ENCODE measurements around the gene SNTB2.

SNTB2 gene

GRCh38 chr16:69315486-69316311, 128.7 kb downstream of the SNTB2 start:
- in situ Hi-C loops (cut with MboI; ENCODE audit: low sequenced_read_pairs), result no loop called here

- in situ Hi-C loops (cut with MboI; ENCODE audit: low sequenced_read_pairs), result no loop called here
These were observed 129.7 kb downstream of the SNTB2 start for GRCh38 chr16:69316595-69317034.

- in situ Hi-C loops (cut with MboI; ENCODE audit: low sequenced_read_pairs), result no loop called here
These were observed 131.4 kb downstream of the SNTB2 start for GRCh38 chr16:69318177-69318910.

- in situ Hi-C loops (cut with MboI; ENCODE audit: low sequenced_read_pairs), result no loop called here
These were observed 131.9 kb downstream of the SNTB2 start for GRCh38 chr16:69318911-69319289.

GRCh38 chr16:69319381-69319780, 132.4 kb downstream of the SNTB2 start:
- in situ Hi-C loops (cut with MboI; ENCODE audit: low sequenced_read_pairs), result no loop called here

GRCh38 chr16:69319826-69320739, 133.1 kb downstream of the SNTB2 start:
- in situ Hi-C loops (cut with MboI; ENCODE audit: low sequenced_read_pairs), result no loop called here

GRCh38 chr16:69320740-69321073, 133.7 kb downstream of the SNTB2 start:
- in situ Hi-C loops (cut with MboI; ENCODE audit: low sequenced_read_pairs), result no loop called here

GRCh38 chr16:69321080-69321479, 134.1 kb downstream of the SNTB2 start:
- in situ Hi-C loops (cut with MboI; ENCODE audit: low sequenced_read_pairs), result no loop called here

- in situ Hi-C loops (cut with MboI; ENCODE audit: low sequenced_read_pairs), result no loop called here
These were observed 135.4 kb downstream of the SNTB2 start for GRCh38 chr16:69322343-69322742.

GRCh38 chr16:69323415-69323814, 136.5 kb downstream of the SNTB2 start:
- in situ Hi-C loops (cut with MboI; ENCODE audit: low sequenced_read_pairs), result no loop called here

GRCh38 chr16:69324013-69324531, 137.1 kb downstream of the SNTB2 start:
- in situ Hi-C loops (cut with MboI; ENCODE audit: low sequenced_read_pairs), result no loop called here

GRCh38 chr16:69324585-69325253, 137.8 kb downstream of the SNTB2 start:
- in situ Hi-C loops (cut with MboI; ENCODE audit: low sequenced_read_pairs), result no loop called here

GRCh38 chr16:69325784-69326171, 138.8 kb downstream of the SNTB2 start:
- in situ Hi-C loops (cut with MboI; ENCODE audit: low sequenced_read_pairs), result no loop called here

GRCh38 chr16:69326172-69326873, 139.4 kb downstream of the SNTB2 start:
- in situ Hi-C loops (cut with MboI; ENCODE audit: low sequenced_read_pairs), result no loop called here

GRCh38 chr16:69327585-69328310, 140.8 kb downstream of the SNTB2 start:
- in situ Hi-C loops (cut with MboI; ENCODE audit: low sequenced_read_pairs), result no loop called here

GRCh38 chr16:69328854-69329316, 141.9 kb downstream of the SNTB2 start:
- in situ Hi-C loops (cut with MboI; ENCODE audit: low sequenced_read_pairs), result no loop called here

- in situ Hi-C loops (cut with MboI; ENCODE audit: low sequenced_read_pairs), result no loop called here
These were observed 142.7 kb downstream of the SNTB2 start for GRCh38 chr16:69329369-69330285.
